GM20000 (cell line): Measurements from ENCODE around the gene FBXW5.

Source experiments
- DNase-seq: peaks from one replicate; pipeline ENCODE4 v3.0.0; 2012; ENCODE audit warnings: low spot score
- TF ChIP-seq, protein P1 (sequence below): IDR thresholded peaks from 2 replicates; pipeline ENCODE4 v1.5.1; 2012; ENCODE audit warnings: mild to moderate bottlenecking, control low read depth; ENCODE audit errors: extremely low read depth, missing control alignments

The FBXW5 gene

GRCh38 chr9:136939431-136939995, 5.0 kb downstream of the FBXW5 start:
- TF ChIP-seq, protein P1, sequence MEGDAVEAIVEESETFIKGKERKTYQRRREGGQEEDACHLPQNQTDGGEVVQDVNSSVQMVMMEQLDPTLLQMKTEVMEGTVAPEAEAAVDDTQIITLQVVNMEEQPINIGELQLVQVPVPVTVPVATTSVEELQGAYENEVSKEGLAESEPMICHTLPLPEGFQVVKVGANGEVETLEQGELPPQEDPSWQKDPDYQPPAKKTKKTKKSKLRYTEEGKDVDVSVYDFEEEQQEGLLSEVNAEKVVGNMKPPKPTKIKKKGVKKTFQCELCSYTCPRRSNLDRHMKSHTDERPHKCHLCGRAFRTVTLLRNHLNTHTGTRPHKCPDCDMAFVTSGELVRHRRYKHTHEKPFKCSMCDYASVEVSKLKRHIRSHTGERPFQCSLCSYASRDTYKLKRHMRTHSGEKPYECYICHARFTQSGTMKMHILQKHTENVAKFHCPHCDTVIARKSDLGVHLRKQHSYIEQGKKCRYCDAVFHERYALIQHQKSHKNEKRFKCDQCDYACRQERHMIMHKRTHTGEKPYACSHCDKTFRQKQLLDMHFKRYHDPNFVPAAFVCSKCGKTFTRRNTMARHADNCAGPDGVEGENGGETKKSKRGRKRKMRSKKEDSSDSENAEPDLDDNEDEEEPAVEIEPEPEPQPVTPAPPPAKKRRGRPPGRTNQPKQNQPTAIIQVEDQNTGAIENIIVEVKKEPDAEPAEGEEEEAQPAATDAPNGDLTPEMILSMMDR: no peak

DNA sequence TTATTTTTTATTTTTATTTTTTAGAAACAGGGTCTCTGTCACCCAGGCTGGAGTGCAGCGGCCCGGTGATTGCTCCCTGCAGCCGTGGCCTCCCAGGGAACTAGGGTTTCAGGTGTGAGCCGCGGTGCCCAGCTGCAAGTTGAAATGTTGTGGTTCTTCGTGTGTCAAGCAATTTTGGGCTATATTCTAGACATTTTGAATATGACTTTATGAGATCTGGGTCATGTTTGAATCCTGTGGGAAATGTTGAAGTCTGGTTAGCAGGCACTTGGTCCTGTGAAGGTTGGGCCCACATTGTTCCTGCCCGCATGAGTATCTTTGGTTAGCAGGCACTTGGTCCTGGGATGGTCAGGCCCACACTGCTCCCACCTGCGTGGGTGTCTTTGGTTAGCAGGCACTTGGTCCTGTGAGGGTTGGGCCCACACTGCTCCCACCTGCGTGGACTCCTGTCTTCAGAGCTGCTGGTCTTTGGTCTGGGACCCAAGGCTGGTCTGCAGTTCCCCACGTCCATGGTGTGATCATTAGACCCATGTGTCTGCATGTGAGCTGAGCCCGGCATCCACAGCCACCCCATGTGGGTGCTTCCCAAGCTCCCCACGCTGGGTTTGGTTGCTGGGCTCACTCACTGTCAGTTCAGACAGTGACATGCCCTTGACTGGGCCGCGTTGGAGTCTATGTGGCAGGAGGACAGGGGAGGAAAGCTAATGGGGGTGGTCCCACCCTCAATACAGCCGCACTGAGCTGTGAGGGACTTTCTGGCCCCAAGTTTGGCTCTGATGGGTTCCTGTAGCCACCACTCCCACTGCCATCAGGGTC, 7.1 kb downstream of the FBXW5 start:
- TF ChIP-seq, protein P1: no peak
- DNase-seq: no peak

More at GRCh38 chr9:136939431-136939995, 5.0 kb downstream of the FBXW5 start:
- no peak for DNase-seq

GRCh38 chr9:136936645-136937170, 7.8 kb downstream of the FBXW5 start:
- no peak for DNase-seq
- TF ChIP-seq, protein P1: no peak

- DNase-seq: no peak
- TF ChIP-seq, protein P1: no peak
Measured at GRCh38 chr9:136935651-136936050, 8.9 kb downstream of the FBXW5 start.

GRCh38 chr9:136934277-136934676, 10.3 kb downstream of the FBXW5 start:
- TF ChIP-seq, protein P1: no peak
- no peak for DNase-seq

- TF ChIP-seq, protein P1: no peak
- DNase-seq: no peak
Measured at GRCh38 chr9:136931611-136932130, 12.9 kb downstream of the FBXW5 start.

DNA sequence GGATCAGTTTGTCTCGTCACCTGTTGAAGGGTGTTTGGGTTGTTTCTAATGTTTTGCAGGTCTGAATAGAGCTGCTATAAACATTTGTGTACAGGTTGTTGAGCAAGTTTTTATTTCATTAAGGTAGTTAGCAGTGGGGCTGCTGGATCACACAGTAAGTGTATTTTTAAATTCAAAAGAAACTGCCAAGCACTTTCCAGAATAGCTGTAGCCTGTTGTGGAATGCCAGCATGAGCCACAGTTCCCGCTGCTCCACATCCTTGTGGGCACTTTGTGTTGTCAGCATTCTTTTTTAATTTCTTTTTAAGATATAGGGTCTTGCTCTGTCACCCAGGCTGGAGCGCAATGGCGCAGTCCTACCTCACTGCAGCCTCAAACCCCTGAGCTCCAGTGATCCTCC, 14.5 kb downstream of the FBXW5 start:
- TF ChIP-seq, protein P1: no peak
- DNase-seq: no peak
